SH-SY5Y (cell line): ENCODE data around the gene DOCK4.
A peak's percentile ranks its signal among the peaks of the same experiment; 100 is the strongest.

Experiments
- GATA2 ChIP-seq: IDR thresholded peaks from 2 replicates; pipeline ENCODE4 v1.6.1; 2011; ENCODE audit warnings: mild to moderate bottlenecking, low read depth, low read length
- GATA3 ChIP-seq: IDR thresholded peaks from 2 replicates; pipeline ENCODE4 v1.6.1; 2011; ENCODE audit warnings: low read depth, mild to moderate bottlenecking, low read length, moderate library complexity

Gene DOCK4

DNA sequence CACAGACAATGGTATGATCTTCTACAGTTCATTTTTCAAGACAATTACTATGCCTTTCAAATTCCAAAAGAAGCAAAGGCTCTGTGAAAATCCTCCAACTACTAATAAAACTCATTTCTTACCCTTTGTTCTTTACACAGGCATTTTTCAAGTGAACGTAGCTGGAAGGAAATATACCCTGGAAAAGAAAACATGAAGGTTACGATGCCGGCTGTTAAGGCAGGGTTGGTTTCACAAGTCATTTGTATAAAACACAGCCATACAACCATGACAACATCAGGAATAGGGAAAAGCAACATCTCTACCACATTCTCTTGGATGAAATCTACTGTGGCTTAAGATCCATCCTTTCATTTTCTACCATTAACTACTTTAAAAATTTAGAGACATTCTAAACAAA is 207.9 kb downstream of the DOCK4 start:
- no peak for TF ChIP-seq GATA3
- TF ChIP-seq GATA2: no peak

- no peak for TF ChIP-seq GATA2
- no peak for TF ChIP-seq GATA3
These were observed 208.7 kb downstream of the DOCK4 start for GRCh38 chr7:111997546-111997945.

GRCh38 chr7:111992601-111993000 is 213.6 kb downstream of the DOCK4 start:
- no peak for TF ChIP-seq GATA3
- no peak for TF ChIP-seq GATA2

GRCh38 chr7:111990643-111991042 is 215.6 kb downstream of the DOCK4 start:
- TF ChIP-seq GATA3 (no peak), GATA2 (no peak)

DNA sequence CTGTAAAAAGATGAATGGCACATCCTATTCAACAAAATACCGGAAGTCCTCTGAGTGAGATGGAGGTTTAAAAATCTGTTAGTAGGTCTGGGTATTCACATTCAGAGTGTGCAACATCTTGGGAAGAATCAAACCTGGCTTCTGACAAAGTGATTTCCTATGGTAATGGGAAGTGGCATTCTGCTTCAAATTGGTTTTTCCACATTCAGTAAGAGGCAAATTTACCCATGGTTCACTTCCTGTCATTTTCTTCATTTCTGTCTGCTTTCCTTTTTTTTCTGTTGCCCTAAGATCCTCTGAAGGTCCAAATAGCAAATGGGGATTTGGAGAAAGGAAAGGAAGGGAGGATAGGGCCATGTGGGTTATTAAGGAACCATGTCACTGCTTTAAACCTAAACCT is 218.3 kb downstream of the DOCK4 start:
- TF ChIP-seq GATA2 (no peak), GATA3 (no peak)

- TF ChIP-seq GATA3 (no peak), GATA2 (no peak)
These were observed 218.9 kb downstream of the DOCK4 start for GRCh38 chr7:111987115-111987826.

DNA sequence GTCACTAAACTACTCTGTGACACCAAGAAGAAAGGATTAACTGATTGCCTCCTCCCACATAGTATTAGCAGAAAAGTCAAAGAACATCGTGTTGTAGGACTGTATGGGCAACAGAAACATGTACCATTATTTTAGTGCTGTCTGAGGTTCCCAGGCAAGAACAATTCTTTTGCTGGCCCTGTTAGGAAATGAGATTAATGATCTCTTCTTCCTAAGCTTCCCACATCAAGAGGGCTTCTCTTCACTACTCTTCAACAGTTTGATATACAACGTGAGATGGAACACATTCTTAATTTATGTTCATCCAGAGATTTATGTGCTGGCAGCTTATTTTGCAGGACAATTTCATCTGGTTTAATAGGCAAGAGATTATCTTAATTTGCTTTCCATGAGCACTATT is 219.6 kb downstream of the DOCK4 start:
- TF ChIP-seq GATA3: no peak
- TF ChIP-seq GATA2: no peak

DNA sequence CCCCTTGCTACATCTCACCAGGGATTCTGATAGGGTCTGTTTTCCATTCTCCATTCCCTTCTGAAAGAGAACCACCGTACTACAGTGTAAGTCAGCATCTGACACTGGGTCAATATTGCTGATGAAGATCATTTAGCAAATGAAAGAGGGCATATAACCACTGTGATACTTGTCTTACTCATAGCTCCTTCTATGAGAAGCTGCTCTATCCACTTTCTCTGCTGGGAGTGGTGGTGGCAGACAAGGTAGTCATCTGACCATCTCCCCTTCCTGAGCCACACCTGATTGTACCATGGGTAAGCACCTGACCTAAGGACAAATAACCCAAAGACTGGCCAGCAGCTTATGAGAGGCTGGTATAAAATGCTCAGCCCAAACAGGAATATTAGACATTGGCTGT is 220.4 kb downstream of the DOCK4 start:
- TF ChIP-seq GATA2: no peak

DNA sequence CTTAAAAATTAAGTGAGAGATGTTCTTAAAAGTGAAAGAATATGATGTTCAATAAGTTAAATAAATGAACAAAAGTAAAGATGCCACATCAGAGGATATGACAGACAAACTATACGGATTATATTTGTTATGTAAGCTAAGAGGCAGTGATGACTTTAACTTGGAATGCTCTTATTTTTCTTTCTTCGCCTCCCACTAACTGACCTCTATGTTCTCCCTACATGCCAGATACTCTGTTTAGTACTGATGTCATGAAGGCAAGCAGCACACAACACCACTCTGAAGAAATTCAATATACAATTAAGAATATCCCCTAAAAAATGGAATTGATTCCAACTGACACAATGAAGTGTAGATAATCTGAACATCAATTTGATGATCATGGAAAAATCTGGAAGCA is 223.4 kb downstream of the DOCK4 start:
- TF ChIP-seq GATA3 (no peak), GATA2 (no peak)

DNA sequence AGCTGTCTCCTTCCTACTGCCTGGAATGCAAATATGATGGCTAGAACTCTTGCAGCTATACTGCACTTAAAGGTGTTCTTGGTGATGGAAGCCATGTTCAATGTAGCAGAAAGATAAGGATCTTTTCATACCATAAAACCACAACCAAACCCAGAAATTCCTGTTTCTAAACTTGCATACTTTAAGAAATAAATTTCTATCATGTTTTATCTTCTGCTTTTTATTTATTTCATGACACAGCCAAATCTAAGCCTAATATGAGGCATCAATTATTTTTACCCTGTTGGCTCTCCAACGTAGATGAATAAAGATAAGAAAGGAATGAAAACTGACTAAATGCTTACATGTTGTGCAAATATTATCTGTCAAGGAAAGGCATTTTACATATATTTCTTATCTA is 224.1 kb downstream of the DOCK4 start:
- no peak for TF ChIP-seq GATA2
- TF ChIP-seq GATA3: peak; percentile 40; the same call in 1 of the 2 replicates

DNA sequence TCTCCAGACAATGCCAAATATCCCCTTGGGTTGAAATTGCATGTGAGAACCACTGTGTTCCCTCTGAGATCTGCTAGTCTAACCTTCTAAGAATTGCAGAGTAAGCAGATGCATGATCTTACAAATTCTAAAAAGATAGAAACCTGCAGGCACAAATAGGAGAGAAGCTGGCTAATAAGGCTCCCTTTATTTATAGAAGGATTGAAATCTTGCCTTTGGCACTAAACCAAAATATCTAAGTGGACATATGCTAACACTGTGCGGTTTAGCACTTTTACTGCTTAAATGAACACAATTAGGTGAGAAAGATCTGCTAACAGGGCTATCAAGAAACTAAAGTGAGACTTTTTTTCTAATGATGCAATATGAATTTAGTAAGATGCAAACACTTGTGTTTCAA is 225.5 kb downstream of the DOCK4 start:
- TF ChIP-seq GATA2 (no peak), GATA3 (no peak)

DNA sequence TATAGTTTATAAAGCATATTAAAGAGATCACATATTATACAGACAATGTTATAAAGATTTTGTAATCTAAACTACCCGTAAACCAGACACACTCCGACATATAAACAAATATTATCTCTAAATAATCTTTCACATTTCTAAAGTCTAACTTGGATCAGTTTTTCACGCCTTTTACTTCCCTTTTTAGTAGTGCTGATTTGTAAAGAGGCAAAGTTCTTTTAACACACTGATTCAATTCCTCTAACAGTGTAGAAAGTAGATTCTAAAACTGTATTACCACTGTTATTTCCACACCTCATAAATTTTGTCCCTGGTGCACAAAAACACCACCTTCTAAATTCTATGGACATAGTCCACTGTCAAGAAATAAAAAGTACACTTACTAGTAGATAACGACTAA is 230.9 kb downstream of the DOCK4 start:
- no peak for TF ChIP-seq GATA2
- TF ChIP-seq GATA3: no peak

DNA sequence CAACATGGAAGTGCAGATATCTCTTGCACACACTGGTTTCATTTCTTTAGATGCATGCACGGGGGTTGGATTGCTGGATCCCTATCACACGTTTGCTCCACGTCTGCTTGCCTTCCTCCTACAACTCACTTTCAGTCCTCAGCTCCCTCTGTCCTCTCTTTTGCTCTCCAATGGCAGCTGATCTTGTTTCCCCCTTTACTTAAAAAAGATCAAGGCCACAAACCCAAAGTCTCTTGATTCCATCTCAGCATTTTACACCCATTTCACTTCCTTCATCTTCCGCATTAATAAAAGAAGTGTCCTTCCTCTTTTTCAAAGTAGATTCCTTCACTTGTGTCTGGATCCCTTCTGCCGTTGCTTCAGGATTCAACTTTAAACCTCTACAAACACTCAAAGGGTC is 245.2 kb downstream of the DOCK4 start:
- no peak for TF ChIP-seq GATA3
- no peak for TF ChIP-seq GATA2

DNA sequence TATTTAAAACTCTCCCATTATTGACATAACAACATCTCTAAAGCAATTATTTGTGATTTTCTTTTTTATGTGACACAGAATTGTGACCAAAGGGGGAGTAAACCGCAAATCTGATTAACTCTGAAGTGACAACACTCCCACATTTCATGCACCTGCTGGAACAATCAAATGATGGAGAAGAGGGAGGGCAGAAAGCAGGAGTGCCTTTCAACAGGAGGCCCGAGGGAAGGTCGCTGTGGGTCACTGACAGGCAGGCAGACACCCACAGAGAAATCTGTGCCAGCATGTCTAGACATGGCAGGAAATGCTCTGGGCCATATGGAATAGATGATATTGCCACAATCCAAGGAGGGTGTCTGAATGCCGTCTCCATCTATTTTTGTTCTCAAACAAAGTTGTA is 247.3 kb downstream of the DOCK4 start:
- TF ChIP-seq GATA3 (no peak), GATA2 (no peak)

DNA sequence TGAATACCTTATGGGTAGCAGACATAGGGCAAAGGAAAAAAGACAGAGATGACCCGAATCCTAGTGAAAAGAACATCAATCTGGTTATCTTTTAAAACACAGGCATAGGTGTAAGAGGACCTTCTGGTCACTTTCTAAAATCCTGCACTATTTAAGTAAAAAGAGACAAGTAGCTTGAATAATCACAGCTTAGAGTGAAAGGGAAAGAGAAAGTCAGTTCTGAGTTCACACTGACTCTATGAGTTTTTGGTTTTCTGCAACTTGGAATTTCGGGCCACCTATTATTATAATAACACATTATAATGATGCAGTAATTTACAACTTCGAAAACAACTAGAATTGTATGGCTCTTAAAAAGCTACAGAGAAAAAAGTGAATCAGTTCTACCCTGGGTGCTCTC is 247.8 kb downstream of the DOCK4 start:
- TF ChIP-seq GATA3 (no peak), GATA2 (no peak)

- TF ChIP-seq GATA2 (no peak), GATA3 (no peak)
These were observed 250.6 kb downstream of the DOCK4 start for GRCh38 chr7:111955616-111956015.
